Nucleus accumbens (tissue), 56 donors: ENCODE data around the gene FKRP.
"Not testable (repeated sequence)": the region's sequence is repeated elsewhere in the genome, so short reads cannot be mapped to it uniquely, and the experiment has no call there.

Experiments
- DNase-seq, 56 donors: peaks; one replicate each; lab custom pipeline; 2025; lab: John Stamatoyannopoulos, UW

FKRP gene

GRCh38 chr19:46782355-46783019, 36.6 kb downstream of the FKRP start:
- DNase-seq = no peak

GRCh38 chr19:46783670-46784069, 37.8 kb downstream of the FKRP start:
- DNase-seq = no peak

- peak in 3 of 56 donors; percentile 13 to 20 (median 19) for DNase-seq
Observed at GRCh38 chr19:46784262-46785053, 38.6 kb downstream of the FKRP start.

GRCh38 chr19:46785054-46785979, 39.5 kb downstream of the FKRP start:
- no peak for DNase-seq

GRCh38 chr19:46785980-46786235, 40.1 kb downstream of the FKRP start:
- no peak for DNase-seq

GRCh38 chr19:46786236-46787039, 40.6 kb downstream of the FKRP start:
- DNase-seq = peak in 12 of 56 donors; percentile 4 to 46 (median 25)

- no peak for DNase-seq
Observed at GRCh38 chr19:46787040-46787330, 41.1 kb downstream of the FKRP start.

GRCh38 chr19:46787331-46788261, 41.7 kb downstream of the FKRP start:
- DNase-seq = peak in 3 of 56 donors; percentile 10 to 12 (median 10)

- DNase-seq = peak in 53 of 56 donors; percentile 6 to 87 (median 46)
Observed at GRCh38 chr19:46788262-46788967, 42.6 kb downstream of the FKRP start, which contains the start of gene SLC1A5. SLC1A5 (minus strand) TSS chr19:46788594; CDS start chr19:46787965, 629 bp downstream.

GRCh38 chr19:46788968-46789338, 43.1 kb downstream of the FKRP start:
- DNase-seq = no peak

GRCh38 chr19:46789371-46789770, 43.5 kb downstream of the FKRP start:
- DNase-seq = no peak

GRCh38 chr19:46791944-46792343, 46.1 kb downstream of the FKRP start:
- DNase-seq = no peak

GRCh38 chr19:46797881-46798280, 52.0 kb downstream of the FKRP start:
- DNase-seq = no peak

- no peak for DNase-seq
Observed at GRCh38 chr19:46798713-46799112, 52.9 kb downstream of the FKRP start.

GRCh38 chr19:46802152-46802551, 56.3 kb downstream of the FKRP start:
- no peak for DNase-seq

- no peak for DNase-seq
Observed at GRCh38 chr19:46803555-46803954, 57.7 kb downstream of the FKRP start.

- not testable (repeated sequence) for DNase-seq
Observed at GRCh38 chr19:46804432-46804831, 58.6 kb downstream of the FKRP start.

- no peak for DNase-seq
Observed at GRCh38 chr19:46806656-46807055, 60.8 kb downstream of the FKRP start.
